Gastrocnemius medialis (tissue), 4 donors: ENCODE results near the gene CRTAC1. TPM values are rescaled to one million over a fixed set of nuclear protein-coding genes. Genes with fewer than 3 reads are reported as not detected.

Experiments used
- ATAC-seq, 2 donors: fragments of 150-250 bp; one replicate each; pipeline ENCODE4 v1.9.1; 2016
- DNase-seq, 2 donors: peaks; one replicate each; pipeline ENCODE4 v3.0.0-alpha.2; 2019
- H3K27ac ChIP-seq, 4 donors: fragments of 200-600 bp; sonication (generic); 1 replicate in 1 of 4; 2 replicates in 3 of 4; pipeline ENCODE4 v1.5.1; 2016 to 2018; ENCODE audit warnings: mild to moderate bottlenecking in 2 of 4, moderate library complexity in 1 of 4
- H3K27me3 ChIP-seq, 3 donors: fragments of 200-600 bp; sonication (generic) in 2 of 3; 1 replicate in 1 of 3; 2 replicates in 2 of 3; pipeline versions ENCODE4 v1.5.1 to v1.6.0; 2016 to 2019; ENCODE audit warnings: mild to moderate bottlenecking in 1 of 3, moderate library complexity in 1 of 3
- H3K36me3 ChIP-seq, 2 donors: fragments of 200-600 bp; sonication (generic) in 1 of 2; one replicate each; pipeline ENCODE4 v1.5.1; 2017 to 2018
- H3K4me1 ChIP-seq, 2 donors: fragments of 200-600 bp; sonication (generic) in 1 of 2; one replicate each; pipeline ENCODE4 v1.5.1; 2016 to 2017; ENCODE audit warnings: mild to moderate bottlenecking in 2 of 2
- H3K4me3 ChIP-seq, 4 donors: fragments of 200-600 bp; sonication (generic) in 3 of 4; 1 replicate in 1 of 4; 2 replicates in 3 of 4; pipeline ENCODE4 v1.5.1; 2016 to 2019; ENCODE audit warnings: mild to moderate bottlenecking in 2 of 4
- H3K9me3 ChIP-seq, 3 donors: fragments of 200-600 bp; sonication (generic) in 2 of 3; 1 replicate in 1 of 3; 2 replicates in 2 of 3; pipeline ENCODE4 v1.5.1; 2016 to 2019
- CTCF ChIP-seq, 5 experiments: fragments of 450-650 bp in 3 of 5; fragments of 200-600 bp in 2 of 5; sonication (generic) in 2 of 5; IDR thresholded peaks in 4 of 5; conservative IDR thresholded peaks in 1 of 5; 1 replicate in 4 of 5; 2 replicates in 1 of 5; pipeline ENCODE4 v1.5.1; 2016 to 2019; ENCODE audit warnings: antibody characterized with exemption in 5 of 5, mild to moderate bottlenecking in 3 of 5, moderate library complexity in 3 of 5
- POLR2A ChIP-seq, 2 donors: fragments of 450-650 bp; IDR thresholded peaks; one replicate each; pipeline ENCODE4 v1.6.1; 2017; ENCODE audit warnings: antibody characterized with exemption in 2 of 2, mild to moderate bottlenecking in 2 of 2, moderate library complexity in 2 of 2
- in situ Hi-C, 4 donors: fragments of 200-750 bp; cut with MboI; loops; one replicate each; pipeline versions ENCODE4 v1.15.0 to v1.8.0; 2017; ENCODE audit warnings: low sequenced_read_pairs in 4 of 4
- intact Hi-C: fragments of 100-400 bp; cut with DNase I; formaldehyde crosslinking; loops from one replicate; pipeline ENCODE4 v1.15.1; 2023; ENCODE audit warnings: low total_unique reads
- total RNA-seq, 4 donors: library from RNA; depleted of rRNA; stranded (reverse); fragments of >200 nt; gene quantifications; one replicate each; pipeline versions ENCODE4 v1.1.0 to v1.2.3, GENCODE V29; 2016

The CRTAC1 gene
- total RNA-seq, 4 donors from 2014 or later = 0.16 to 3.9 (median 0.56) TPM; not detected in 1

- H3K27me3 ChIP-seq = no peaks in the 10 kb centered on the region
- no peak for DNase-seq
- peaks cover 0 to 4% of the 10 kb centered on the region in 2 donors for H3K4me1 ChIP-seq
Measured at GRCh38 chr10:97894092-97894491, 136.3 kb downstream of the CRTAC1 start.

GRCh38 chr10:97892939-97893338, 137.5 kb downstream of the CRTAC1 start:
- DNase-seq (no peak), ATAC-seq (peak; percentile 57 to 71)
- intact Hi-C loops (no loop called here), in situ Hi-C loops (no loop called here)
- no peaks in the 10 kb centered on the region for H3K27me3 ChIP-seq
- H3K27ac ChIP-seq = peak overlapping the region in 1 of 4 donors; percentile 46
- no peak for TF ChIP-seq CTCF (IDR thresholded peaks at IDR 0.05 in 4 of 5, conservative IDR thresholded peaks at IDR 0.05 in 1 of 5)
- TF ChIP-seq POLR2A (IDR thresholded peaks at IDR 0.05) = no peak
- no peaks in the 10 kb centered on the region for H3K36me3 ChIP-seq
- no peaks in the 10 kb centered on the region for H3K9me3 ChIP-seq
- H3K4me3 ChIP-seq = no peak overlapping the region
- H3K4me1 ChIP-seq = peaks cover 0 to 4% of the 10 kb centered on the region in 2 donors

More at GRCh38 chr10:97894092-97894491, 136.3 kb downstream of the CRTAC1 start:
- Histone ChIP-seq H3K27ac (no peak overlapping the region), H3K9me3 (no peaks in the 10 kb centered on the region), H3K36me3 (no peaks in the 10 kb centered on the region), H3K4me3 (no peak overlapping the region)
- TF ChIP-seq POLR2A (IDR thresholded peaks at IDR 0.05) (no peak), CTCF (IDR thresholded peaks at IDR 0.05 in 4 of 5, conservative IDR thresholded peaks at IDR 0.05 in 1 of 5) (no peak)
- intact Hi-C loops = no loop called here
- in situ Hi-C loops = no loop called here
- peak; percentile 28 to 43 for ATAC-seq

GRCh38 chr10:97892506-97892905, 137.9 kb downstream of the CRTAC1 start:
- Histone ChIP-seq H3K27me3 (no peaks in the 10 kb centered on the region), H3K4me3 (no peak overlapping the region), H3K36me3 (no peaks in the 10 kb centered on the region), H3K27ac (peak overlapping the region in 1 of 4 donors; percentile 46), H3K4me1 (peaks cover 0 to 4% of the 10 kb centered on the region in 2 donors), H3K9me3 (no peaks in the 10 kb centered on the region)
- no peak for DNase-seq
- TF ChIP-seq CTCF (IDR thresholded peaks at IDR 0.05 in 4 of 5, conservative IDR thresholded peaks at IDR 0.05 in 1 of 5) (no peak), POLR2A (IDR thresholded peaks at IDR 0.05) (no peak)
- in situ Hi-C loops (no loop called here), intact Hi-C loops (no loop called here)
- ATAC-seq = no peak

DNA sequence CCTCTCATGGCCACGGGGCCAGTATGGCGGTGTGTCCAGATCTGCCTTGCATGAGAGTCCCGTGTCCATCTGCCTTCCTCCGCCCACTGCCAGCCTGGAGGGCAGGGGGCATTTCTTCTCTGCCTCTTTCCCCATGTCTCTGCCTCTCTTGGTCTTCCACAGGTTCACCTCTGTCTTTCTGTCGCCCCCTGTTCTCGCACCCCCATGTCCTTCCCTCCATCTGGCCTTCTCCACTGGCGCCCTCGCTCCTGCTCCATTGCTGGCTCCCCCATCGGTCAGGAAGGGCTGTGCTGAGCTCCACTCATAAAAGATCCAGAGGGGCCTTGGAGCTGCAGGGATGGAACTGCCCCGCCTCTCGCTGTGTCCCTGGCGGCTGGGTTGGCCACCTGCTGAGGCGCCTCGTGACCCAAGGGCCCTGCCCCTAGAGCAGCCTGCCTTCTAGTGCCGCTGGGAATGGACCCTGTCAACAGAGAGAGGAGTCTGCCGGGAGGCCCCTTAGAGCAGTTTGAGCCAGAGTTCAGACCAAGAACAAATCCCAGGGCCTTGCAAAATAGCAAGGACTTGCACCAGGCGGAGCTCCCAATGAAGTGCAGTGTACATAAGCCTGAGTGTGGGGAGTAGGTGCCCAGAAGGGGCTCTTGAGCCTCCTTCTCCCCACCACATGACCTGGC, 138.8 kb downstream of the CRTAC1 start:
- Histone ChIP-seq H3K9me3 (no peaks in the 10 kb centered on the region), H3K4me3 (no peak overlapping the region), H3K4me1 (peaks cover 0 to 4% of the 10 kb centered on the region in 2 donors), H3K27me3 (no peaks in the 10 kb centered on the region), H3K36me3 (no peaks in the 10 kb centered on the region), H3K27ac (no peak overlapping the region)
- intact Hi-C loops = no loop called here
- TF ChIP-seq POLR2A (IDR thresholded peaks at IDR 0.05) (no peak), CTCF (IDR thresholded peaks at IDR 0.05 in 4 of 5, conservative IDR thresholded peaks at IDR 0.05 in 1 of 5) (no peak)
- DNase-seq = no peak
- in situ Hi-C loops = no loop called here
- ATAC-seq = peak in 1 of 2 donors; percentile 28
